HAP-1 (cell line): ENCODE data around the gene DHX35.

ENCODE experiments used
- DNase-seq, 2 experiments: peaks; one replicate each; pipeline ENCODE4 v3.0.0-alpha.2; 2016 to 2020; ENCODE audit warnings: low spot score in 2 of 2
- H3K27me3 ChIP-seq: fragments of 250-450 bp; sonication (Bioruptor Pico); 2 replicates; pipeline ENCODE4 v1.5.1; 2020; ENCODE audit warnings: low read depth, mild to moderate bottlenecking, moderate library complexity
- H3K36me3 ChIP-seq: fragments of 250-450 bp; sonication (Bioruptor Pico); replicated peaks from 2 replicates; pipeline ENCODE4 v1.5.1; 2020; ENCODE audit warnings: mild to moderate bottlenecking
- H3K4me1 ChIP-seq: fragments of 250-450 bp; sonication (Bioruptor Pico); 2 replicates; pipeline ENCODE4 v1.5.1; 2020; ENCODE audit warnings: mild to moderate bottlenecking
- H3K4me3 ChIP-seq: fragments of 250-450 bp; sonication (Bioruptor Pico); 2 replicates; pipeline ENCODE4 v1.5.1; 2020; ENCODE audit warnings: mild to moderate bottlenecking, moderate library complexity
- H3K9me3 ChIP-seq: fragments of 250-450 bp; sonication (Bioruptor Pico); 2 replicates; pipeline ENCODE4 v1.5.1; 2020; ENCODE audit warnings: mild to moderate bottlenecking, moderate library complexity
- in situ Hi-C: fragments of 300-500 bp; cut with MboI; formaldehyde crosslinking; loops from 3 replicates; pipeline ENCODE4 v1.14.3; 2020; ENCODE audit warnings: low sequenced_read_pairs, inconsistent platforms, mixed read lengths

Gene DHX35

GRCh38 chr20:39076958-39077357 is 114.8 kb downstream of the DHX35 start:
- in situ Hi-C loops, result no loop called here
- Histone ChIP-seq H3K4me1 (no peaks in the 10 kb centered on the region), H3K9me3 (no peaks in the 10 kb centered on the region), H3K36me3 (no peaks in the 10 kb centered on the region), H3K4me3 (no peak overlapping the region), H3K27me3 (peaks cover 15% of the 10 kb centered on the region)
- no peak for DNase-seq

- Histone ChIP-seq H3K27me3 (peaks cover 8% of the 10 kb centered on the region; the same call in 1 of the 2 replicates), H3K4me3 (no peak overlapping the region), H3K36me3 (no peaks in the 10 kb centered on the region), H3K9me3 (no peaks in the 10 kb centered on the region), H3K4me1 (no peaks in the 10 kb centered on the region)
- DNase-seq, result no peak
- in situ Hi-C loops, result no loop called here
Observed at GRCh38 chr20:39080326-39080725, 118.2 kb downstream of the DHX35 start.

GRCh38 chr20:39081255-39081654 is 119.1 kb downstream of the DHX35 start:
- in situ Hi-C loops, result no loop called here
- peak; percentile 48 to 89 for DNase-seq
- no peaks in the 10 kb centered on the region for H3K4me1 ChIP-seq
- H3K27me3 ChIP-seq, result peaks cover 8% of the 10 kb centered on the region; the same call in 1 of the 2 replicates
- no peak overlapping the region for H3K4me3 ChIP-seq
- H3K9me3 ChIP-seq, result no peaks in the 10 kb centered on the region
- H3K36me3 ChIP-seq, result no peaks in the 10 kb centered on the region

GRCh38 chr20:39082622-39083398 is 120.7 kb downstream of the DHX35 start:
- in situ Hi-C loops, result no loop called here
- no peak for DNase-seq
- no peak overlapping the region for H3K4me3 ChIP-seq
- H3K9me3 ChIP-seq, result no peaks in the 10 kb centered on the region
- no peaks in the 10 kb centered on the region for H3K36me3 ChIP-seq
- H3K27me3 ChIP-seq, result peaks cover 3% of the 10 kb centered on the region
- H3K4me1 ChIP-seq, result no peaks in the 10 kb centered on the region

GRCh38 chr20:39083761-39084160 is 121.6 kb downstream of the DHX35 start:
- H3K4me3 ChIP-seq, result no peak overlapping the region
- in situ Hi-C loops, result no loop called here

GRCh38 chr20:39089029-39089428 is 126.9 kb downstream of the DHX35 start:
- no peak overlapping the region for H3K4me3 ChIP-seq
- H3K4me1 ChIP-seq, result no peaks in the 10 kb centered on the region
- no peak for DNase-seq
- no peaks in the 10 kb centered on the region; the same call in 1 of the 2 replicates for H3K27me3 ChIP-seq
- in situ Hi-C loops, result no loop called here
- no peaks in the 10 kb centered on the region for H3K36me3 ChIP-seq
- no peaks in the 10 kb centered on the region for H3K9me3 ChIP-seq

More at GRCh38 chr20:39083761-39084160, 121.6 kb downstream of the DHX35 start:
- Histone ChIP-seq H3K27me3 (peaks cover 3% of the 10 kb centered on the region; the same call in 1 of the 2 replicates), H3K4me1 (no peaks in the 10 kb centered on the region), H3K9me3 (no peaks in the 10 kb centered on the region), H3K36me3 (no peaks in the 10 kb centered on the region)
- DNase-seq, result no peak
